NT2/D1 (cell line): Measurements from ENCODE around the gene PCDHA5.

Source experiments
- SUZ12 ChIP-seq: IDR thresholded peaks from 2 replicates; pipeline ENCODE4 v1.6.1; 2011; ENCODE audit not compliant: insufficient read length, insufficient read depth; ENCODE audit errors: extremely low read depth
- ZNF274 ChIP-seq: IDR thresholded peaks from 2 replicates; pipeline ENCODE4 v1.6.1; 2011; ENCODE audit warnings: mild to moderate bottlenecking, low read depth, low read length

DNA sequence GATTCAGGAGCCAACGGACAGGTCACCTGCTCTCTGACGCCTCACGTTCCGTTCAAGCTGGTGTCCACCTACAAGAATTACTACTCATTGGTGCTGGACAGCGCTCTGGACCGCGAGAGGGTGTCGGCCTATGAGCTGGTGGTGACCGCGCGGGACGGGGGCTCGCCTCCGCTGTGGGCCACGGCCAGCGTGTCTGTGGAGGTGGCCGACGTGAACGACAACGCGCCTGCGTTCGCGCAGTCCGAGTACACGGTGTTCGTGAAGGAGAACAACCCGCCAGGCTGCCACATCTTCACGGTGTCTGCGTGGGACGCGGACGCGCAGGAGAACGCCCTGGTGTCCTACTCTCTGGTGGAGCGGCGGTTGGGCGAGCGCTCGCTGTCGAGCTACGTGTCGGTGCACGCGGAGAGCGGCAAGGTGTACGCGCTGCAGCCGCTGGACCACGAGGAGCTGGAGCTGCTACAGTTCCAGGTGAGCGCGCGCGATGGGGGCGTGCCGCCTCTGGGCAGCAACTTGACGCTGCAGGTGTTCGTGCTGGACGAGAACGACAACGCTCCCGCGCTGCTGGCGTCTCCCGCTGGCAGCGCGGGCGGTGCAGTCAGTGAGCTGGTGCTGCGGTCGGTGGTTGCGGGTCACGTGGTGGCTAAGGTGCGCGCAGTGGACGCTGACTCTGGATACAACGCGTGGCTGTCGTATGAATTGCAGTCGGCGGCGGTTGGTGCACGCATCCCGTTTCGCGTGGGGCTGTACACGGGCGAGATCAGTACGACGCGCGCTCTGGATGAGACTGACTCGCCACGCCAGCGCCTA lies 36.0 kb downstream of the PCDHA5 start:
- TF ChIP-seq ZNF274 (no peak), SUZ12 (no peak)
